IPS DF 4.7 (cell line): ENCODE results near the gene ERC2.

Source experiments
- DNase-seq: peaks from one replicate; pipeline ENCODE4 v3.0.0-alpha.2; 2013; ENCODE audit warnings: low spot score; ENCODE audit errors: extremely low read depth

The ERC2 gene

DNA sequence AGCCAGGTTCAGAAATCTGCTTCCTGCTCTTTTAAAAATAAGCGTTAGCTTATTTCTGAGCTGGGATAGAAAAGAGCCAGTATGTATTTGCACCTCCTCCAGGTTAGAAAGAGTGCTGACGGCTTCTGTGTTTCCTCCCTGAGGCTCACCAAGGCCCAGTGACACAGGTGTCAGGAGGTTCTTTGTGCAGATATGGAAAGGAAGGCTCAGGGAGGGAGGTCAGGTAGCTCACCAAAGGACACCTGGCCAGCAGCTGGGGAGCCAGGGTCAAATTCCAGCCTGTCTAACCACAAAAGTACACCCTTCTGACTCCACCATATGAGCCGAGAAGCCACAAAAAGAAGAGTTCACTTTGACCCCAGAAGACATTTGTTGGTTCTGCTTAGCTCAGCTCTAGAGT lies 780.1 kb downstream of the ERC2 start:
- DNase-seq = no peak

DNA sequence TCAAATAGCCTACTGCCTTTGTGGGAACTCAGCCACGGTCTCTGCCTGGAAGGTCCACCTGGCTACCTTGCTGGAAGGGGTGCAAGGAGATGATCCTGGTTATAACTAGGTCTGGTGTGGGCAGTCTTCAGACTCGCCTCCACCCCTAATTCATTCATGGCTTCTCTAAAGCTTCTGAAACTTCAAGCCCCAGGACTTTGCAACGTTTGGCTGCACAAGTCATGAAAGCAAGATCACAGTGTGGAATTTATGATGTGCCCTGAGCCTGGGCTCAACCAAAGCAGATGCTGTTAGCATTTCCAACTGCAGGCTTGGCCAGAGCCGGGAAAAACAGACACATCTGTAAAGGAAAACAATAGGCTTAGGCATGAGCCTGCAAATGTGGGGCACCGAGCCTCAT lies 780.7 kb downstream of the ERC2 start:
- DNase-seq = no peak

- DNase-seq = no peak
Measured at GRCh38 chr3:55686426-55687254, 781.6 kb downstream of the ERC2 start.

DNA sequence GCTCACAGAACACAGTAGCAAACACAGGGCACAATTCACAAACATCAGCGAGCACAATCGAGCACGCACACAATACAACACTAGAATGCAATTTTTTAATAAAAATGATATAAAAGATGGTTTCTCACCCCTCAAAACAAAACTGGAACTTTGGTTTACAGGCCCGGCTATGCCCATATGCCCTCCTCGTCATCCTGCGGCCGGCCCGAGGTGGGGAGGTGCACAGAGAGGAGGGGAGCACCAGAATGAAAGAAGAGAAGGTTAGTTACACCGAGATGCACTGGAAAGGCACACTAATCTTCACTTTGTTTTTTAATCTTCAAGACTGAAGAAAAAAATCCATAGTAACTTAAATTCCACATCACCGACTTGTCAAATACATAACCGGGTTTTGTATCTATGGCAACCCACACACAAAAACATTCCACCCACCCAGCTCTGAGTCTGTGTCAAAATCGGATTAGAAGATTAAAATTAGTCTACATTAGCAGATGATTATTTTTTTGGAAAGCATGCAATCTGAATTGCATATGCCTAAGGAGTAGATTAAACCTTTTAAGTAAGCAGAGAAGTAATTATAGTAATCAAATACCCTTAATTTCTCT lies 784.5 kb downstream of the ERC2 start:
- DNase-seq = no peak

DNA sequence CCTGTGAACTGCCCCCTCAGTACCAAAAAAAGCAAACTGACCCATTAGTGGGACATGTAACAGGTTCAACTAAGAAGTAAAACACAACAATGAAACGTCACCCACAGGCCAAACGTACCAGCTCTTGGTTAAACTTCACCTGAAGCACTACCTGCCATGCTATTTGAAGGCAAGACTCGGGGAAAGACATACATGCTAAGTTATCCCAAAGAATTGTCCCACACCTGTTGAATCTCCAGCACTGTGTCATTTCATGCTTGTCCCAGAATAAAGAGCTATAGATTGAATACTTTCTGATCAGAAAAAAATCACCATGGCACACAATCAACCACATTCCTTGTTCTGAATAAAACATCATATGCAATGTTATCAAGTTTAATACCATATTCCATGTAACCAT lies 785.8 kb downstream of the ERC2 start:
- no peak for DNase-seq

DNA sequence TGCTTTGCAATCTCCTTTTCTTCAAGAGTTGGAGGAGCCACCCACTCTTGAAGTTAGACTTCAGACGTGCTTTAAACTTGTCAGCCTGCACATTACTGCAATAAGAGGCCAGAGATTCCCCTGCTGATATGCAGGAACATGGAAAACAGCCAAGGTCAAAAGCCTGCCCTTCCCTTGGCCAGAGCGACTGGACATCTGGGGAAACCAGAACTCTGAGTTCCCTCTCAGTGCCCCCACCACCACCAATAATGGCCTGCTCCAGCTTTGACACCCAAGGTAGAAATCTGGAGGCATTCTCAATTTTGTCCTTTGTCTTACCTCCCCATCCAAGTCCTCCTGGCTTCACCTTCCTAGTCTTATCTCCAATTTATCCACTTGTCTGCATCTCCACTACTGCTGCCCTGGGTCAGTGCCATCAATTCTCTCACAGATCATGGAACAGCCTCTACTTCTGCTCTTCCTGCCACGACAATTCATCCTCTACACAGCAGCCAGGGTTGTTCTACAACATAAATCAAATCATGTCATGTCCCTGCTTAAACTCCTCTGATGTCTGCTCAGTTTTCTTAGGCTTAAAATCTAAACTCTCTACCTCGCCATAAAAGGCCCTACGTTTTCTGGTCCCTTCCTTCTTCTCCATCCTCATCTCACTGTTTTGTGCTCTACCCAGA lies 789.6 kb downstream of the ERC2 start:
- no peak for DNase-seq

DNA sequence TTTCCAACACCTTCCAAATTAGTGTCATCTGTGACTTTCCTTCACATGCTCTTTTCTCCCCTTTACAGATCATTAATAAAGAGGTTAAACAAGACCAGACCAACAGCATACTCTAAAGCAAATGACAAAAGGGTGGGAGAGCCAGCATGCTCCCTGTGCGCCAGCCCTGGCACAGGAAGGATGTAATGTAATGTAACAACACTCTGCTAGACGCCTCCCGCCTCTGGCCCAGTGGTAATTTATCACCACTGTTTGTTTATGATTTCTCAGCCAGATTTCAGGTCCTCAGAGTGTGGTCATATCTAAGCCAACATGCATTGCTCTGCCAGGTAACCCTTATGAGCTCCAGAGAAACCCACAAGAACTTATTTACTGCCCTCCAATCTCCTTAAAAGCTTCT lies 791.6 kb downstream of the ERC2 start:
- DNase-seq = no peak

- no peak for DNase-seq
Measured at GRCh38 chr3:55675478-55675877, 792.8 kb downstream of the ERC2 start.

DNA sequence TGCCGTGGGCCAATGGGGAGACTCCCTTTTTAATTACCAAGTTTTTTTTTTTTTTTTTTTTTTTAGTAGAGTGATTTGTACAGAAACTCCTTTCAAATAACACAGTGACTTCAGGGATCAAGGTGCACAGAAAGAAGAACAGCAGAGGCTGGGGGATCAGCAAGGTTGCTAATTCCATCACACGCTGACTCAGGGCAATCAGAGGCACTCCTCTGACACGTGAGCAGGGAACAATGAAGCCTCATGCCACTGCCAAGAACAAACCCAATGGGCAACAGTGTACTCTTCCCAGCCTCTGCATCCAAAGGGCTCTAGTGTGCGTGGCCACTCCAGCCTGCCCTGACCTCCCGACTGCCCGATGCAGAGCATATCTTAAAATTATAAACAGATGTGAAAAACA lies 794.5 kb downstream of the ERC2 start:
- DNase-seq = no peak

GRCh38 chr3:55669133-55669532 lies 799.1 kb downstream of the ERC2 start:
- no peak for DNase-seq

GRCh38 chr3:55668359-55668758 lies 799.9 kb downstream of the ERC2 start:
- DNase-seq = no peak

DNA sequence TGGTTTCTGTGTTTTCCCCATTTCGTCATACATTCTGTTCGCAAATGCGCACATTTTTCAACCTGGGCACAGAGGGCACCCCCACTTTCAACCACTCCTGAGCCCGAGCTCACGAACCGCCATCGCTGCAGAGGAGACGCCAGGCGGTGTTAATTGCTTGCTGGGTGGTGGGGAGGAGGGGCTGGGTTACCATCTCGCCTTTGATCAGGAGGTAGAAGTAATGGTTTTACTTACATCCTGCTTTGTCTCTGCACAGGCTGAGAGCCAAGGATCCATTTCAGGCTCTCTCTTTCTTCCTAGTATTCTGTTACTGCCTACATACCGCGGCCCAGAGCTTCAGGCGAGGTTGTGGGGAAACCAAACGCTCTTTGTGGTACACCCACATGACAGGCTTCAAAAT lies 803.9 kb downstream of the ERC2 start:
- no peak for DNase-seq

- no peak for DNase-seq
Measured at GRCh38 chr3:55662683-55663082, 805.6 kb downstream of the ERC2 start.

DNA sequence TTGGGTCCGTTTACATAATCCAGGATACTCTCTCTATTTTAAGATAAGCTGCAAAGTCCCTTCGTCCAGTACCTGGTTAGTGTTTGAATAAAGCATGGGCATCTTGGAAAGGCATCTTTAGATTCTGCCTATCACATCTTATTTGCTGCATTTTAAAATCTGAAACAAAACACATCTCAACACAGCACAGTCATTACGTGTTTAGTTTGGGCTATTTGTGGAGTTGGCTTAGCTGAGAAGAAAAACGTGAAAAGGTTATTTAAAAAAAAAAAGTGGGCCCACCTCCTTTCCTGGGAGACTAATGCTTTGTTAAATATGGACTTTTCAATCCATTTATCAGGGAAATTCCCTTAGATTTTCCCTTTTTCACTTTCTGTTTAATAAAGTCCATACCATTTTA lies 806.7 kb downstream of the ERC2 start:
- no peak for DNase-seq

DNA sequence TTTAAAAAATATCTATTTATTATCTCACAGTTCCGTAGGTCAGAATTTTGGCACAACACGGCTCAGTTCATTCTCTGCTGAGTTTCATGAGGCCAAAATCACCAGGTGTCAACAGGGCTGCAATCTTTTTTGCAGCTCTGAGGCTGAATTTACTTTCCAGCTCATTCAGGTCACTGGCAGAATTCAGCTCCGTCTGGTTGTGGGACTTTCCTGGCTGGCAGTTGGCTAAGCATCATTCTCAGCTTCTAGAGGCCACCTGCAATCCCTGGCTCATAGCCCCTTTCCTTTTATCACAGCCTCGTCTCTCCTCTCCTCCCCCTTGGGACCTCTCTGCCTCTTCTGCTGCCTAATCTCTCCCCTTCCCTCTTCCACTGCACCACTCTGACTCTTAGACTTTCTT lies 807.1 kb downstream of the ERC2 start:
- no peak for DNase-seq

DNA sequence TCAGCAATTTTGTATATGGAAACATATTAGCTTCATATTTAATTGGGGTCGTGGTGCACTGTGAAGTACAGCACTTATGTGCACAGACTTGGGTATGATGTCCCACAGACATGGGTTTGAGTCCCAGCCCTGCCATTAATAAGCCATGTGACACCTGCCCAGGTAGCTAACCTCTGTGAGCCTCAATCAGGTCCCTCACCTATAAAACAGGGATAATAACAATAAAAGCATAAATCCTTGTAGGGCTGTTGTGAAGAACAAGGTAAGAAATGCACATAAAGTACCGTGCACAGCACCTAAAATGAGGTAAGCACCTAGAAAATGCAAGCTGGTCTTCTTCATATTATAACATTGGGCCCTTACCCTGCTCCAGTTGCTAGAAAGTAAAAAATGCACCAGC lies 807.6 kb downstream of the ERC2 start:
- no peak for DNase-seq

DNA sequence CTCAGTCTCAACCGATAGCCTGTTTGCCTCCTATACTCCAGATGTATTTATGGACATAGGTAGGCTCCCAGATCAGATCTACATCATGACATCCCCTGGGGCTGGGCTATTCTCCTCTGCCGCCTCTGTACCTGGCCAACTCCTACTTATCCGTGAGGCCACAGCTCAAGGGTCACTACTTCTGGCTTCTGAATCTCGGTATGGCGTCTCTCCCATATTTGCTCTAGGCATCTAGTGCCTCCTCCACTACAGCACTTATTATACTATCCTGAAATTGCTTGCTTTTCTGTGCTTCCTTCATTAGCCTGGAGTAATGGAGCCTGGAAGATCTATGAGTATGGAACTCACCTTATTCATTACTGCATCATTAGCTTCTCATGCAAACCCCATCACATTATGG lies 808.6 kb downstream of the ERC2 start:
- no peak for DNase-seq

DNA sequence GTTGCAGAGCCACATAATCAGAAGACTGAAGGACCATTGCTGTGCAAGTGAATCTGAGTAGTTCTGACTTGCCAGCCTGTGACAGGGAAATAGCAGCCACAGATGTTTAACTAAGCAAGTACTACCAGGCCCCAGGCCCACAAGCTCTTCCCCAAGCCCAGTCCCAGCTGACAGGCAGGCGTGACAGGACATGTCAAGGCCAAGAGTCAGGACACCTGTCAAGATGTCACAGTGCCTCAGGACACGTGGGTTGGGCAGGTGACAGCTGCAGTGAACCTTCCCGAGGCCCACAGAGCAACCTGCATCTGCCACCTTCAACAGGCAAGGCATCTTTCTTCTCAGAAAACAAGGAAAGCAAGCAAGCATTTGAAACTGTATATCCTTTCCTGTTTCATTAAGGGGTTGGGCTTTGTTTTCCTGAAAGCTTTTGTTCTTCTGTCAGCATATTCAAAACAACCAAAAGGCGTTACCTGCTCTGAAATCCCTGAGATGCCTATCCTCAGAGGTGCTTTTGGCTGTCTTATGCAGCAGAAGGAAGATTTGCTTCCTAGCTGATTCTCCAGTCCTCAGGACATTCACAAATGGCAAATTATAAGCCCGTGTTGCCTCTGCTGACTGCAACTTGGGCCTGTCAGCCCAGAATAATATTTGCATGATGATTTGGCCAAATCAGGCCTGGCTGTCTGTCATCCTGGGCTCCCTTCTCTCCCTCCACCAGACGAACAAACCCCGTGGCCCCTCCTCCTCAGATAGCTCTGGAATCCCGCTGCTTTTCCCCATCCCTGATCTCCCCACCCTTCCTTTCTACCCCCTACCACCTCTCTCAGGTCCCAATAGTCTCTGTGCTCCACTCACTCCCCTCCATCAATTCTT lies 809.3 kb downstream of the ERC2 start:
- DNase-seq = no peak

GRCh38 chr3:55658270-55658669 lies 810.0 kb downstream of the ERC2 start:
- no peak for DNase-seq

DNA sequence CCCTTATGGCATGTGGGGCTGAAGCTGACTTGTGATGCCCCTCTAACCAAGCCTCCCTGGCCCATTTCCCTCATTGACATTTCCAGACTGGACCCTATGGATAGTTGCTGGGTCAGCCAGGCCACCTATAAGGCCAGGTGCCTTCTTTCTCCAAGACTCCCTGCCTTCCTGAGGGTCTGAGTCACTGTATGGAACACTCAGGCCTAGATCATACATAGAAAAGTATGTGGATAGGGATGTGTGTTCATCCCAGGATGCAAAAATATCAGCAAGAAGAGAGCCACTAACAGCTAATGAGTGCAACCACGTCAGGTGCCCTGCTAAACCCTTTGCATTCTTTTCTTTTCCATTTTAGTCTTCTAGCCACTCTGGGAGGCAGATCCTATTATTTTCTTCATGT lies 812.7 kb downstream of the ERC2 start:
- no peak for DNase-seq

- DNase-seq = no peak
Measured at GRCh38 chr3:55654123-55654760, 814.0 kb downstream of the ERC2 start.
